Measurements from ENCODE around the gene SRSF12.
"Not testable (repeated sequence)": the region's sequence is repeated elsewhere in the genome, so short reads cannot be mapped to it uniquely, and the experiment has no call there.

SRSF12 gene

GRCh38 chr6:89071036-89071435, 46.8 kb downstream of the SRSF12 start:
- TF ChIP-seq CTCF (IDR thresholded peaks at IDR 0.05) = no peak

GRCh38 chr6:89069536-89070163, 48.2 kb downstream of the SRSF12 start:
- no peak overlapping the region for H3K27ac ChIP-seq
- no peak overlapping the region for H3K4me3 ChIP-seq
- DNase-seq (ENCODE audit: low spot score) = no peak
- TF ChIP-seq CTCF (IDR thresholded peaks at IDR 0.05) = no peak

More at GRCh38 chr6:89071036-89071435, 46.8 kb downstream of the SRSF12 start:
- Histone ChIP-seq H3K4me3 (no peak overlapping the region), H3K27ac (no peak overlapping the region)
- no peak for DNase-seq (ENCODE audit: low spot score)

DNA sequence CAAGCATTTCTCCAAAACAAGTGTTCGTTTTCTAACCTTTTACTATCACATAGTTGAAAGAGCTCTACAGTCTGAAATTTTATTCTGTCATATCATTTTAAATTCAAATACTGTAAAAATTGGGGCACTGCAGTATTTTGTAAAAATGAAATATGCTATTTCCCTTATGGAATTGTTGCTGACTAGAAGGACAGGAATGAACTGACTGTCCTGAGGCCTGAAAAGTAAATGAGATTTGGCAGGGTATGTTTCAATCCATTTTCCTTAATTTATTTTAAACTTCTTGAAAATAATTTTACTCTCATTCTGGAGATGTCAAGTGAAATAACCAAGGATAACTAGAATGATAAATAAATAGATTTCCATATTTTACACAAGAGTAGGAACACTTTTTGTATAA, 49.2 kb downstream of the SRSF12 start:
- no peak overlapping the region for H3K4me3 ChIP-seq
- TF ChIP-seq CTCF (IDR thresholded peaks at IDR 0.05) = no peak
- H3K27ac ChIP-seq = no peak overlapping the region
- DNase-seq (ENCODE audit: low spot score) = no peak

- no peak for TF ChIP-seq CTCF (IDR thresholded peaks at IDR 0.05)
- no peak for DNase-seq (ENCODE audit: low spot score)
- Histone ChIP-seq H3K4me3 (no peak overlapping the region), H3K27ac (no peak overlapping the region)
These were observed 50.1 kb downstream of the SRSF12 start for GRCh38 chr6:89067796-89068195.

DNA sequence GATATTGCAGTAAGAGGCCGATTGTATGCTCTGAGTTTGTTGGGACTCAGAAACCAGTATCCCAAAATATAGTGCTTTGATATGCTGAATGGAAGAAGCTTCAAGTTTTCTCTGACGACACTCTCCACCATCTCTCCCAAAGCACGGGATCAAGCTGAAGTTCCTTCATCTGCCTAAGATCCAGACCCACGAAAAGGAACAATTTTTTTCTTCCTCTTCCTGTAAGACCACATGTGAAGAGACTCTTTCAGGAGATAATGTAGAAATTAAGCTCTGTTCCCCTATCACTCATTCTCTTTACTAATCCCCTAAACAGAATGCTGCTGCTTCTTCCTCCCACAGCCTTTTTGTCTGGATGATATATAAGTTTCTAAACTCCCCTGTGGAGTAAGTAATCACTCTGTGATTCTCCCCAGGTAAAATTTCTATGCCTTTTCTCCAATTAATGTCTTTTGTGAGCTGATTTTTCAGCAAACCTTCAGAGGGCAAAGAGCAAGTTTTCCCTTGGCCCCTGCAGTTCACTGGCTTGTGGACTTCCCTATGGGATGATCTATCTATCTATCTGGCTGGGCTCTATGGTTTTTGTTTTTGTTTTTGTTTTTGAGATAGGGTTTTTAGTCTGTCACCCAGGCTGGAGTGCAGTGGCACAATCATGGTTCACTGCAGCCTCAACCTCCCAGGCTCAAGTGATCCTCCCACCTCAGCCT, 50.8 kb downstream of the SRSF12 start:
- no peak overlapping the region for H3K4me3 ChIP-seq
- no peak for TF ChIP-seq CTCF (IDR thresholded peaks at IDR 0.05)
- no peak for DNase-seq (ENCODE audit: low spot score)
- no peak overlapping the region for H3K27ac ChIP-seq

GRCh38 chr6:89066121-89066520, 51.8 kb downstream of the SRSF12 start:
- not testable (repeated sequence) for H3K27ac ChIP-seq; DNase-seq (ENCODE audit: low spot score); H3K4me3 ChIP-seq

- DNase-seq (ENCODE audit: low spot score); H3K27ac ChIP-seq; H3K4me3 ChIP-seq: not testable (repeated sequence)
These were observed 52.9 kb downstream of the SRSF12 start for GRCh38 chr6:89064931-89065330.

- DNase-seq (ENCODE audit: low spot score) = no peak
- Histone ChIP-seq H3K4me3 (no peak overlapping the region), H3K27ac (no peak overlapping the region)
- TF ChIP-seq CTCF (IDR thresholded peaks at IDR 0.05) = no peak
These were observed 54.0 kb downstream of the SRSF12 start for GRCh38 chr6:89063881-89064280.

Data from coronary artery (tissue), 2 donors.